Cerebellar cortex (tissue), 1 donor: ENCODE results near the gene KRT1.

Experiments
- DNase-seq: peaks from one replicate; pipeline ENCODE4 v3.0.0-alpha.2; 2015; ENCODE audit warnings: low spot score

KRT1 gene

DNA sequence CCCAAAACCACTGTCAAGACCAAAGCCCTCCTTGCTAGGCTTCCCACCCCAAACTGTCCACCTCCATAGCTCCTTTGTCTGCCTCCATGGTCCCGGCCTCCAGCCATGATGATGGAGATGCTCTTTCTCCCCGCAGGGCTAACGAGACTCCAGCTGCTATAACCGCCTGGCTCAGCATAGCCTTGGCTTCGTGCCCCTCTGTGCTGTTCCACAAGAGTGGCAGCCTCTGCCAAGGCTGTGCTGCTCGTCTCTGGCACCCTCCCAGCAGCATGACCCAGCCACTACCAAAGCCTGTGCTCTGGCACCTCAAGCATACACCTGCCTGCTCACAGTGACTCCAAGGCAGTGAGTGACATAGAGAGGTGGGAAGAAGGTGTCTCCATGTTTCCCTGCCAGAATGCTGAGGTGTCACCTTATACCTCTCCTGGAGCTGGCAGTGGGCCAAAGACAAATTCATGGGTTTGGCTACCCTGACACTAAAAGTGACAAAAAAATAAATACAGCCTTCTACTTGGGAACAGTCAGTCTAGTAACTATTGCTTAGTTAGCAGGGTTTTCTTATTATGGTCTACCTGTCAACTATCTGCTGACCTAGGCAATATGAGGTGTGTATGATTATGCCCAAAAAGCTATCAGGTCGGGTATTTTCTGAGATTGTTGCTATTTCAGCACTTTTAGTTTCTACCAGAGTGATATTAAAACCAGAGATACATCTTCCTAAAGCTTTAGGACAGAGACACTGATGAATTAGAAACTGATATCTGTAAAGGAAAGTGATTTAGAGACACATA lies 45.7 kb downstream of the KRT1 start:
- peak; percentile 47 for DNase-seq

GRCh38 chr12:52633383-52633782 lies 46.8 kb downstream of the KRT1 start:
- no peak for DNase-seq

GRCh38 chr12:52632656-52633055 lies 47.6 kb downstream of the KRT1 start:
- no peak for DNase-seq

DNA sequence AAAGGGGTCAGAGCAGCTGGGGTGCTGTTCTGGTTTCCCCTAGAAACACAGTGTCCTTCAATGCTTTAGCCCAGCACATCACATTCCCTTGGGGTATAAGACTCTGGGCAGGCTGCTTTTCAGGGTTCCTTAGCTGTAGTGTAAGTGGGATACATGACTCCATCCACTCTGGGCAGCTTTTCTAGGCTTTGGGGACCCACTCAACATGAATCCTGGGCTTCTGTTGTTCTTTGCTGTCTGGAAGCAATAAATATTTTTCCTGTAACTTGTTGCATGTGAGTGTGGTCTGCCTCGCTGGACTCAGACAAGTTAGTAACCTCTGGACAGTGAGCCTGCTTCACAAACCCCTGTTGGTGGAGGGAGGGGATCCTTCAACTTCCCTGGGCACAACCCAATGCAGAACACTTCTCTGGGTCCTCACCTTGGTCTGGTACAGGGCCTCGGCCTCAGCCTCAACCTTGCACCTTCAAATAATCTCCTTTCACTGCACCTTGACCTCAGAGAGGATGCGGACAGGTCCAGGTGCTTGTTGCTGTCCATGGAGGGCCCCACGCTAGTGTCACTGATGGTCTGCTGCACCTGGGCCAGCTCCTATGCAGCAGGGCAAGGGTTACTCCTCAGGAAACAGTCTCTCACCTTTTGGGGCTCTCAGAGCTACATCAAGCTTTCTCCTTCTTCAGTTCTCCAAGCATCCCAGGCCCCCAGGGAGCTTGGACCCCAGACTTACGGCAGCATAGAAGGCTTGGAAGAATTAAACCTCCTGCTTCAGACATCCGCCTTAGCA lies 48.3 kb downstream of the KRT1 start:
- no peak for DNase-seq

DNA sequence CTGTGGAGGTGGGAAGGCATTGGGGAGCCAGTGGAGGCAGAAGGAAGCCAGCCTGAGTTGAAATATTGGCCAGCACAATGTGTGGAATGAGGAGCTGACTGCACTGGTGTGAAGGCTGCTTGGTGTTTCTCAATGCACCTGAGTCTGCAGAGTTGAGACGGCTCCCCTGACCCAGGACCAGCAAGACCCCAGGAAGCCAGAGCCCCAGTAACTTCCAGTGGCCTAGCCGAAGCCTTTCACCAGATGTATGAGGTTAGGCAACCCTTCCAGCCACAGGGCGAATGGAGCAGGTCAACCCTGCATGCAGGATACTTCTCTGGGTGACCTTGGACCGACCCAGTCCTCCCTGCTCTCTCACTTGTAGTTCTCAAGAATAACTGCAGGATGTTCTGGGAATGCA lies 48.9 kb downstream of the KRT1 start:
- no peak for DNase-seq

DNA sequence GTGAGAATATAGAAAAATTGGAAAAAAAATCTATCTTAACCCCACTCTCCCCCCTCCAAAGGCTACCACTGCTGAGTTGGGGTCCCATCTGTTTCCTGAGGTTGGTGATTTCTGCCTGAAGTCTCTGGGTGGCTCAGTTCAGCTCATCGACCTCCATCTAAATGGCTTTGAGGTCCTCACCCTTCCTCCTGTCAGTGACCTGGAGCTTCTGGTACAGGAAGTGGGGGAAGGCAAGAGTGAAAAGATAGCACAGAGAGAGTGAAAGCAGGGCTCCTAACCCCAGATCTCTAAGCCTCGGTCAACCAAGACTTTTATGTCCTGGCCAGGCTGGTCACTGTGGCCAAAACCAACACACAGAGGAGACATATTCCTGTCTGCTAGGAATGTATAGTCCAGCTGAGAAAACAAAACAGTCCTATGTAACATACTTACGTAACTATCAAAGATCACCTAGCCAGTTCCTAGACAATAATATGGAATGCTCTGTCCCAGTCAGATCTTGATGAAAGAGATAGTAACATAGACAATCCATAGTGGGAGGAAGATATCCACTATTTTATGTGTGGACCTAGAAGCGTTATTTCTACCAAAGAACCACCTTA lies 49.5 kb downstream of the KRT1 start:
- DNase-seq = no peak

- DNase-seq = no peak
Measured at GRCh38 chr12:52630008-52630500, 50.2 kb downstream of the KRT1 start.

DNA sequence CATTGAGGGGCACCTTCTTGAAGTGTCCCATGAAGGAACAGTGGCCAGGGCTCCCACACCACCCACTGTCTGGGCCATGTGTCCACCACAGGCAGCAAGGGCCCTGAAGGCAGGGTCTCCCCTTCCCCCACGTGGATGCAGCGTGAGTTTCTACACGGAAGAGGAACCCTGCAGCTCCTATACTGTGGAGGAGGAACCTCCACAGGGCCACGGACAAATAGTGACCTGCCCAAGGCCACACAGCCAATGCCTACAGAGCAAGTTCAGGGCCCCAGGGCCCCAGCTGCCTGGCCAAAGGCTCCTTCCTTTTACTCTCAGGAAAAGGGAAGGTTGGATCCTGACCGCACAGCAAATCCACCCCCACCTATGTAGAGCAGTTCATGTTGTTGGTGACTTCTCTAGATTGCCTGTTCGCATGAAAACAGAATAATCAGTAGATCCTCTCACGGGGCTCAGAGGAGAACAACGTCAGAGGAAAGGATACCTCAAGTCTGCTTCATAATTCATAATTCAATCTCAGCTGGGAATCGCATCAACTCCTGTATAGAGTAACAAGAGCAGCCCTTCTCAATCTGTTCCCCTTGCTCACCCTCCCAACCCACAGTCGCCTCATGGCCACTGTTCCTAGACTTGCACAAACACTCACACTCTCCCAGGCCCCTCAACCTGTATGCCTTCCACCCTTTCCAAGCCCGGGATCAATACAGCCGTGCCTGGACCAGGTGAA lies 50.8 kb downstream of the KRT1 start:
- no peak for DNase-seq

GRCh38 chr12:52628841-52629240 lies 51.4 kb downstream of the KRT1 start:
- no peak for DNase-seq

DNA sequence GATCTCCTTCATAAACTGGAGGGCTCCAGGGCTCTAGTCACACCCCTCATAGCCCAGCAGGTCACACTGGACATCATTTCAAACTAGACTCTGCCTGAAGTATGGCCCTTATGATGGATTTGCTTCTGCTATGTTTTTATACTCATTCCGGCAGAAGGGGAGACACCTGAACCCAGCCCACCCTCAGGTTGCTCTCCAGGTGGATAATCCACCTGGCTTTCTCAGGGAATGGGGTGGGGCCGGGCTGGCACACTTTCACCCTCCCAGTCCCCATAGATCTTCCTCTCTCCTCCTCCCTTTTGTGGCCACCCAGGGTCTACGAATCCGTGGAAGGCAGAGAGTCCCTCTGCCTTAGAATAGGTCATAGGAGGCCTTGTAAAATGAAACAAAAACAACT lies 52.1 kb downstream of the KRT1 start:
- DNase-seq = no peak

GRCh38 chr12:52627395-52628110 lies 52.7 kb downstream of the KRT1 start:
- DNase-seq = no peak
